Measurements from ENCODE around the gene LTK. TPM values are rescaled to one million over a fixed set of nuclear protein-coding genes. Genes with fewer than 3 reads are reported as not detected.
"Not testable (repeated sequence)": the region's sequence is repeated elsewhere in the genome, so short reads cannot be mapped to it uniquely, and the experiment has no call there.

Gene LTK
- total RNA-seq, 1 donor, result 1.6 TPM

GRCh38 chr15:41482110-41482877 is 31.3 kb downstream of the LTK start:
- H3K4me3 ChIP-seq (ENCODE audit: low read length), result no peak overlapping the region
- no peaks in the 10 kb centered on the region for H3K9me3 ChIP-seq (ENCODE audit: low read depth, low read length)
- H3K4me1 ChIP-seq (ENCODE audit: insufficient read depth, low read length), result peaks cover 17% of the 10 kb centered on the region
- no peaks in the 10 kb centered on the region for H3K27me3 ChIP-seq (ENCODE audit: insufficient read depth, low read length)

GRCh38 chr15:41480396-41481140 is 33.1 kb downstream of the LTK start:
- H3K9me3 ChIP-seq (ENCODE audit: low read depth, low read length), result no peaks in the 10 kb centered on the region
- no peak overlapping the region for H3K4me3 ChIP-seq (ENCODE audit: low read length)
- peaks cover 17% of the 10 kb centered on the region for H3K4me1 ChIP-seq (ENCODE audit: insufficient read depth, low read length)
- H3K27me3 ChIP-seq (ENCODE audit: insufficient read depth, low read length), result no peaks in the 10 kb centered on the region

GRCh38 chr15:41476416-41477048 is 37.1 kb downstream of the LTK start:
- Histone ChIP-seq H3K4me3 (ENCODE audit: low read length) (no peak overlapping the region), H3K27me3 (ENCODE audit: insufficient read depth, low read length) (no peaks in the 10 kb centered on the region), H3K4me1 (ENCODE audit: insufficient read depth, low read length) (no peaks in the 10 kb centered on the region), H3K9me3 (ENCODE audit: low read depth, low read length) (no peaks in the 10 kb centered on the region)

GRCh38 chr15:41474941-41475340 is 38.7 kb downstream of the LTK start:
- Histone ChIP-seq H3K27me3 (ENCODE audit: insufficient read depth, low read length) (no peaks in the 10 kb centered on the region), H3K4me3 (ENCODE audit: low read length) (no peak overlapping the region), H3K4me1 (ENCODE audit: insufficient read depth, low read length) (no peaks in the 10 kb centered on the region), H3K9me3 (ENCODE audit: low read depth, low read length) (no peaks in the 10 kb centered on the region)

DNA sequence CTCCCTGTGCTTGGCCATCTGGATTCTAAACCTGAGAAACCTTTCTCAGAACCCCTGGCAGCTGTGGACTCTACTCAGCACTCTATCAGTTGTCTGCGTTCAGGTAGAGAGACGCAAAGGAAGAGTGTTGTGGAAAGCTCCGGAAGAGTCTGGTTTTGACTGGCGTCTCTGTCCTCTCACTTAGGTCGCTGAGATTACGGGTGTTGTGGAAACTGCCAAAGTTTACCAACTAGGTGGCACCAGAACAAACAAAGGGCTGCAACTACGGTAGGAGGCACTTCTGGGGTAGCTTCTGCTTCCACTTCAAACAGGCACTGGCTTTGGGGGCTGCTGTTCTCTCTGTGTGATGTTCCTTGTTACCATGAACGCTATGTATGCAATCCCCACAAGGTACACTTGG is 39.2 kb downstream of the LTK start:
- Histone ChIP-seq H3K9me3 (ENCODE audit: low read depth, low read length) (no peaks in the 10 kb centered on the region), H3K4me3 (ENCODE audit: low read length) (no peak overlapping the region), H3K27me3 (ENCODE audit: insufficient read depth, low read length) (no peaks in the 10 kb centered on the region), H3K4me1 (ENCODE audit: insufficient read depth, low read length) (no peaks in the 10 kb centered on the region)

DNA sequence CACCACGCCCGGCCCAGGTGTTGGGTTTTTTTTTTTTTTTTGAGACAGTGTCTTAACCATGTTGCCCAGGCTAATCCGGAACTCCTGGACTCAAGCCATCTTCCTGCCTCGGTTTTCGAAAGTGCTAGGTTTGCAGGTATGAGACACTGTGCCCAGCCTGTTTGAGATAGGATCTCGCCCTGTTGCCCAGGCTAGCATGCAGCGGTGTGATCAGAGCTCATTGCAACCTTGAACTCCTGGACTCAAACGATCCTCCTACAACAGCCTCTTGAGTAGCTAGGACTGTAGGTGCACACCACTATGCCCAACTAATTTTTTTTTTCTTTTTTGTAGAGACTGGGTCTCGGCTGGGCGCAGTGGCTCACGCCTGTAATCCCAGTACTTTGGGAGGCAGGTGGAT is 40.2 kb downstream of the LTK start:
- Histone ChIP-seq H3K4me1 (ENCODE audit: insufficient read depth, low read length) (no peaks in the 10 kb centered on the region), H3K4me3 (ENCODE audit: low read length) (no peak overlapping the region), H3K9me3 (ENCODE audit: low read depth, low read length) (no peaks in the 10 kb centered on the region), H3K27me3 (ENCODE audit: insufficient read depth, low read length) (no peaks in the 10 kb centered on the region)

DNA sequence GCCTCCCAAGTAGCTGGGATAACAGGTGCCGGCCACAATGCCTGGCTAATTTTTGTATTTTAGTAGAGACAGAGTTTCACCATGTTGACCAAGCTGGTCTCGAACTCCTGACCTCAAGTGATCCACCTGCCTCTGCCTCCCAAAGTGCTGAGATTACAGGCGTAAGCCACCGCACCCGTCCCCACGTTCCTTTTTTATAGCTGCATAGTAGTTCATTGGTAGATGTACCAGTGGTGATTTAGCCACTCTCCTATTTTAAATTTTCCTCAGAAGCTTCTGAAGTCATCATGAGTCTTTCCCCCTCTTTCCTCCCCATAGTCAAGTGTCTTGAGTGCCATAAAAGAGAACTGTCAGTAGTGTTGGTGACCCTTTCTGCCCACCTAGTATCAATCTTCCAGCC is 44.0 kb downstream of the LTK start:
- H3K4me3 ChIP-seq (ENCODE audit: low read length); H3K9me3 ChIP-seq (ENCODE audit: low read depth, low read length); H3K27me3 ChIP-seq (ENCODE audit: insufficient read depth, low read length); H3K4me1 ChIP-seq (ENCODE audit: insufficient read depth, low read length): not testable (repeated sequence)

DNA sequence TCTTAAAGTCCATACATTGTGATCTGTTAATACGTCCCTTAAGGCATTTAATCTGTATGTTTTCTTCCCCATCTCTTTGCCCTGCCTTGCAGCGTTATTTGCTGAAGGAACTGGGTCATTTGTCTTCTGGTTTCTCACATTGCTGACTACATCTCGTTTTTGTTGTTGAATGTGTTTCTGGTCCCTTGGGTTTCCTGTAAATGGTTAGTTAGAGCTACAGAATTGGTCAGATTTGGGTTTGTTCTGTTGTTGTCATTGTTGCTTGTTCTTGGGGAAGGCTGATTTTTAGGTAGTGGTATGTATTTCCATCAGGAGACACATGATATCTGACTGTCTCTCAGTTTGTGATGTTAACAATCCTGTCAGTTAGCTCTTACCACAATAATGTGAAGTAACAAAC is 46.9 kb downstream of the LTK start:
- Histone ChIP-seq H3K27me3 (ENCODE audit: insufficient read depth, low read length) (no peaks in the 10 kb centered on the region), H3K9me3 (ENCODE audit: low read depth, low read length) (no peaks in the 10 kb centered on the region), H3K4me3 (ENCODE audit: low read length) (no peak overlapping the region), H3K4me1 (ENCODE audit: insufficient read depth, low read length) (peaks cover 7% of the 10 kb centered on the region)

- Histone ChIP-seq H3K9me3 (ENCODE audit: low read depth, low read length) (no peaks in the 10 kb centered on the region), H3K4me1 (ENCODE audit: insufficient read depth, low read length) (peaks cover 7% of the 10 kb centered on the region), H3K4me3 (ENCODE audit: low read length) (no peak overlapping the region), H3K27me3 (ENCODE audit: insufficient read depth, low read length) (no peaks in the 10 kb centered on the region)
These were observed 47.7 kb downstream of the LTK start for GRCh38 chr15:41465822-41466421.

GRCh38 chr15:41464889-41465580 is 48.6 kb downstream of the LTK start:
- Histone ChIP-seq H3K4me3 (ENCODE audit: low read length) (no peak overlapping the region), H3K9me3 (ENCODE audit: low read depth, low read length) (no peaks in the 10 kb centered on the region), H3K27me3 (ENCODE audit: insufficient read depth, low read length) (no peaks in the 10 kb centered on the region), H3K4me1 (ENCODE audit: insufficient read depth, low read length) (peaks cover 7% of the 10 kb centered on the region)

GRCh38 chr15:41462084-41462795 is 51.4 kb downstream of the LTK start:
- H3K9me3 ChIP-seq (ENCODE audit: low read depth, low read length), result no peaks in the 10 kb centered on the region
- no peak overlapping the region for H3K4me3 ChIP-seq (ENCODE audit: low read length)
- no peaks in the 10 kb centered on the region for H3K27me3 ChIP-seq (ENCODE audit: insufficient read depth, low read length)
- H3K4me1 ChIP-seq (ENCODE audit: insufficient read depth, low read length), result peaks cover 7% of the 10 kb centered on the region

Measured in mononuclear cell (primary cell).